DLD1 (cell line): ENCODE results near the gene ARPC5L.
"Not testable (repeated sequence)": the region's sequence is repeated elsewhere in the genome, so short reads cannot be mapped to it uniquely, and the experiment has no call there.

ENCODE experiments used
- in situ Hi-C: cut with HindIII; loops from 2 replicates; pipeline ENCODE4 v1.10.0; 2017; ENCODE audit warnings: low sequenced_read_pairs

Gene ARPC5L

DNA sequence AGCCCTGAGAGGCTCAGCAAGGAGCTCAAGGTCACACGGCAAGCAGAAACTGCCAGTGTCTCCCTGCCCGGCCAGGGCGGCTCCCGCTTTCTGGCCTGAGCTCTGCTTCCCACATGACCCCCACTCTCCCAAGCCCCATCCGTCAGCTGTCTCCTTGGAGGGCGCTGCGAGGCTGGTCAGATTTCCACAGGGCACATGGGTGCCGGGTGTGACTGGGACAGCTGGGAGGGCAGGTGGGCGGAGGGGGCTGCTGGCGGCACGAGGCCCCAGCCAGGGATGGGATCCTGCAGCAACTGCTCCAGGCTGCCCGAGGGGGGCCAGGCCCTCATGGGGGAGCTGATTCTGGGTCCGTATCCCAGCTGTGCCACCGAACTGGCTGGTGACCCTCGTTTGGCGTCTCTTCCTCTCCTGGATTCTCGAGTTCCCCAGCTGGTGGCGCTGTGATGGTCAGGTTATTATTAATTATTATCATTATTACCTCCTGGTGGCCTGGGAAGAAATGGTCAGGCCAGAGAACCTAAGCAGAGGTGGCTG, 21.6 kb upstream of the ARPC5L start:
- in situ Hi-C loops, result no loop called here

DNA sequence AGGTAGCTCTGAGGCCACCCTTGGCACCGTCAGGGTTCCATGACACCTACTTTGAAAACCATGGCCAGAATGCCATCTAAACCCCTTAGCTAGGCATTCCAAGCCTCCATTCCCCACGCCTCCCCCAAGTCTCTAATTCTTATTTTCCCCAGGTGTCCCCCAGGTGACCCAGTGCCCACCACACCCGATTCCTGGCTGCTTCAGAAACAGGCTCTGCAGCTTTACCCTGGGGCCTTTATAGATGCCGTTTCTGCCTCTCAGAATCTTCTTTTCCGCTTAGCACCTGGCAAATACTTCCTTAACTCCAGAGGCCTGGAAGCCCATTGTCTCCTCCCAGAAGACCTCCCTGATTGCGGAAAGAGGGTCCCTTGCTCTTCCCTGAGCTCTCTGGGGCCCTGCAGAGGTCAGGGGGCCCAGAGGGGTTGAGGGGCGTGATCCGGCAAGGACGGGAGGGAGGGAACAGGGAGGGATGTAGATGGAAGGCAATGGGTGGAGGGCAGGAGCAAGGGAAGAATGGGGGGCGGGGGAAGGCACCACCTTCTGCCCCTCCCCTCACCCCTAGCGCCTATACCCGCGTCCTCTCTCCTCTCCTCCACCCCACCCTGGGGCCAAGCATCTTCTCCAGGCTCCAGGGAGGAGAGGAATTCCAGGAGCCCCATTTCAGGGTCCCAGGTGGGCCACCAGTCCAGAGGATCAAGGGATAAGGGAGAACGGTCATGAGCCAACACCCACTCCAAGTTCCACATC, 20.7 kb upstream of the ARPC5L start:
- in situ Hi-C loops, result no loop called here

DNA sequence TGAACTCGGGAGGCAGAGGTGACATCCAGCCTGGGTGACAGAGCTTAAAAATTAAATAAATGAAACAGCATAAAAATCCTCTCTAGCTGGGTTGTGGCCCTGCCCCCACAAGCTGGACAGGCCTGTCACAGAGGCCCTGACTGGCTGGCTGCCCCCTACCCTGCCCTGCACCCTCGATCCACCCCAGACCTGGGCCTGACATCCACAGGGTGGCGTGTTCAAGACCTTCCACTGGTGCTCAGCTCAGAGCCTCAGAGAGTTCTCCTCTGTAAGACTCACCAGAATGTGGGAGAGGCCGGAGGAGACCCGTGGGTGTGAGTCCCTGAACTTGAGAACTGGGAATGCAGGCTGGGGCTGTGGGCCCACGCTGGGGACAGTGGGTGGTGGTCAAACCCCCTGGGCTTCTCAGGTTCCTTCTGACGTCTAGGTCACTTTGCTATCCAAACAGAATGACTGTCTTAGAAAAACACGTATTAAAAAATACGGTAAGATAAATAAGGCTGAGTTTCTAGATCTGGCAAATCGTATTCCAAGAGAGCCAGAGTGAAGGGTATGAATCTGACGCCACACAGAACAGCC, 18.4 kb upstream of the ARPC5L start:
- in situ Hi-C loops, result no loop called here

DNA sequence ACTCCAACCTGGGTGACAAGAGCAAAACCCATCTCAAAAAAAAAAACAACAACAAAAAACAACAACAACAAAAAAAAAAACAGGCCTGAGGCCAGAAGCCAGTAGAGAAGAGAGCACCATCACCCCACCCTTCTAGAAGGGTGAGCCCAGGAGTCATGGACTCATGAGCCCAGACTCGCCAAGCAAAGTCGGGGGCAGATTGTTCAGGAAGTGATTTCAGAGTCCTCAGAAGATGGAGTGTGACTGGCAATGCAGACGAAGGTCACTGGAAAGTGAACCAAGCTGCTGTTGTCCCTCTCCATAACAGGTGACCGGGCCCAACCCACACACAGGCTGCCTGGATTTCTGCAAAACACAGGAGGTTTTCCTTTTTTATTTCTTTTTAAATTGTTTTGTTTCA, 17.6 kb upstream of the ARPC5L start:
- in situ Hi-C loops, result no loop called here

DNA sequence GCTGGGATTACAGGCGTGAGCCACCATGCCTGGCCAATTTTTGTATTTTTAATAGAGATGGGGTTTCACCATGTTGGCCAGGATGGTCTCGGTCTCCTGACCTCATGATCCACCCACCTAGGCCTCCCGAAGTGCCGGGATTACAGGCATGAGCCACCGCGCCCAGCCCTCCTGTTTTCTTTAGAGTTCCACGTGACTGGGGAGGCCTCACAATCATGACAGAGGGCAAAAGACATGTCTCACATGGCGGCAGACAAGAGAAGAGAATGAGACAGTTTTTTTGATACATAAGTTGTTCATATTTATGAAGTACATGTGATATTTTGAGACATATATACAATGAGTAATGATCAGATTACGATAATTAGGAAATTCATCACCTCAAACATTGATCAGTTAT, 15.5 kb upstream of the ARPC5L start:
- in situ Hi-C loops, result not testable (repeated sequence)

DNA sequence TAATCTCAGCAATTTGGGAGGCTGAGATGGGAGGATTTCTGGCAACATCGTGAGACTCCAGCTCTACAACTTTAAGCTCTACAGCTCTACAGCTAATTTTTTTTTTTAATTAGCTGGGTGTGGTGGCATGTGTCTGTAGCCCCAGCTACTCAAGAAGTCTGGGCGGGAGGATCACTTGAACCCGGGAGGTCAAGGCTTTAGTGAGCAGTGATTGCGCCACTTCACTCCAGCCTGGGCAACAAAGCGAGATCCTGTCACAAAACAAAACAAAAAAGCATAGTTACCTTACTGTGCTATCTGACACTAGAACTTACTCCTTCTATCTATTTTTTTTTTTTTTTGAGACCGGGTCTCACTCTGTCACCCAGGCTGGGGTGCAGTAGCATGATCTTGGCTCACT, 15.0 kb upstream of the ARPC5L start:
- in situ Hi-C loops, result no loop called here

DNA sequence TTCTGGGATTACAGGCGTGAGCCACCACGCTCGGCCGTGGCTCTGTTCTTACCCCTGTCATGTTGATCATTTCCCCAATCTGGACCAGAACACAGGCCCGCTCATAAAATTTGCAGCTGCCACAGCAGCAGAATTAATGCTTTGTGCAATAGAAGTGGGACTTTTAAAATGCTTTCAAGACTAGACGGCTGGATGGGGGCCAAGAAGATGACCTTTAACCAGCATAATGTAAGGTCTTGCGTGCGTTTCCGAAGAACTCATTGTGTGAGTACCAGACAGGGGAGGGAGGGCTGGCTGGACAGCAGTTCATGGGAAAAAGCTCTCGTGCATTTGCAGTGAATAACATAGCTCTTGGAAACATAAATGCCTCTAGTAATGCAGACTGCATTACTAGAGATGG, 12.1 kb upstream of the ARPC5L start:
- in situ Hi-C loops, result no loop called here

DNA sequence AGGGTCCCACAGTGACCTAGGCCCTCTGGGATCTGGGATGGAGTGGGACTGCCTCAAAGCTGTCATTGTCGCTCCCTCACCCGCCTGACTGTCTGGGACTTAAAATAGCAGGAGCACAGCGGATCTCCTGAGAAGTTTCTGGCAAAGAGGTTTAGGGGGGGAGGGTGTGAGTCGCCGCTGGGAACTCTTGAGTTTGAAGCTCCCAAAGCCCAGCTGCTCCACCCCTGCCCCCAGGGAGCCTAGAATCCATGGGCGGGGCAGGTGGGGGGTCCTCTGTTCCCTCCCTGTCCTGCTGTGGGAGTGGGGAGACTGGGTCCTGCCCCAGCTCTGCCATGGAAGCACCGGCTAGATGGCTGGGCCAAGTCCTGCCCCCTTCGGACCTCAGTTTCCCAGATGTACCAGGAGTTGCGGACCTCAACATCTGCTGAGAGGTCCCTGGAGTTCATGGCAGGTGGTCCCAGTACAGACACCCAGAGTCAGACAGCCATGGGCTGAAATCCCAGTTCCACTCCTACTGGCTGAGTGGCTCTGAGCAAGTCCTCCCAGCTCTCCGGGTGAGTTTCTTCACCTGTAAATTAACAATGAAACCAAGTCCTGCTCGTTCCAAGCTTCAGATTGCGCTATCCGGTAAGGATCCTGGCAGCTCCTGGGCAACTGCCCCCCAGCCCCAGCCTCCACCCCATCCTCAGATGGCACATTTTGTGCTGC, 9.7 kb upstream of the ARPC5L start:
- in situ Hi-C loops, result no loop called here

DNA sequence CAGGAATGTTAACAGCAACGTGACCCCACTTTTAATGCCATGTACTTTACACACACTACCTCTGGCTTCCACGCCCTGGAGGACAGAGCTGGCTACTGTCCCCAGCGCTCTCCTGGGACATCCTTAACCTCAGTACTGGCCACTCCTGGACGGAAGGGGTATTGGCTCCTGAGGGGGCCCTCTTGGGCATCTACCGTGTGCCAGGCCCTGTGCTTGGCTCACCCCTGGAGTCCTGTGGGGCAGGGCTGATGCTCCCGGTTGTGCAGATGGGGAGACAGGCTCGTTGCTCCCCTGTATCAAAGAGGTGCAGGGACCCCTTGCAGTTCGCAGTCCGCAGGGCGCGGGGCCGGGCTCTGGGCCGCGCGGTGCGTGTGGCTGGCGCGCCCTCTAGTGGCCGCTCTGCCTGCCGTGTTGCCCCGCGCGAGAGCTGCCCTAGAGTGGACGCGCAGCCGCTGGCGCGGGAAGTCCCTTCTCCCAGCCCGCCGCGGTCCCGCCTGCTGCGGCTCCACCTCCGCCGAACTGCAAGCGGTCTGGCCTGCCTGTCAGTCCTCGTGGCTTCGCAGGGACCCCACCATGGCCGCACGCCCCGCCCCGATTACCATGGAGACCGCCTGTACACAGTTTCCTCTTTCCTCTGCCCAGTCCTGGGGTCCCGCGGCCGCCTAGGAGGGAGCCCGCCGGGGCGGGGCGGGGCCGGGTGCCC, 8.9 kb upstream of the ARPC5L start, which contains the start of gene WDR38:
TSS of gene WDR38 (plus strand) at position 632 of the 703 bp plus-strand sequence. CDS start 72 bp downstream, outside the sequence.
- in situ Hi-C loops, result no loop called here

DNA sequence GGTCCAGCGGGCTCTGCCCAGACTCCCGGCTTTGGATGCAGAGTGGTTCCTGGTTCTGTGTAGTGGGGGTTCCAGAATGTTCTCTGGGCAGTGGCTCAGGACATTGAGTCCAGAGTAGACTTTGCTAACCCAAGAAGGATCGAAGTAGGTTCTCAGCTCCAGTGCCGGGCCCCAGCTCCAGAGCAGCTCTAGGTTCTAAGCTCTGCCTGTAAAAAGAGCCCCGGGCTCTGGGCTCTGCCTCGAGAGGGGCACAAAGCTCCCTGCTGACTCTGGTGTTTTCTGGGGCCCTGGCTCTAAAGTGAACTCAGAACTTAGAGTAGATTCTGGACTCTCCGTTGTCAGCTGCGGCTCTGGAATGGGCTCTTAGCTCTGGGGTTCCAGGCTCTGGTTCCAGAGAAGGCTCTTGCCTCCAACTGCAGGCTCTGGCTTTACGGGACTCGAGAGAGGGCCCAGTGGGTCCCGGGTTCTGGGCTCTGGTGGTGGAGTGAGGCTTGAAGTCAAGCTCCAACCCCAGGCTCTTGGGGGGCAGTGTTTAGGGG, 8.3 kb upstream of the ARPC5L start:
- in situ Hi-C loops, result no loop called here

DNA sequence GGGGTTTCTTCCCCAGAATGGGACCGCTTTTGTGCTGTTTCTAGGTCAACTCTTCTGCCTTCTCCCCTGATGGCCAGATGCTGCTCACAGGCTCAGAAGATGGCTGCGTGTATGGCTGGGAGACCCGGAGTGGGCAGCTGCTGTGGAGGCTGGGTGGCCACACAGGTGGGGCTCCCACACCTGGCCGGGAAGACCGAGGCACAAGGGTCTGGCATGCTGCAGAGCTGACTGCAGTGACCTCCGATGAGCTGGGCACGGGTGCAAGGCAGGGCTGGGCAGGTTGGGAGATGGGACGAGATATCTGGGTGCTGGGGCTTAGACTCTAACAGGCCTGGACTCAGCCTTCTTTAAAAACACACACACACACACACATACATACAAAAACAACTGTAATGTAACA, 7.8 kb upstream of the ARPC5L start:
- in situ Hi-C loops, result no loop called here

DNA sequence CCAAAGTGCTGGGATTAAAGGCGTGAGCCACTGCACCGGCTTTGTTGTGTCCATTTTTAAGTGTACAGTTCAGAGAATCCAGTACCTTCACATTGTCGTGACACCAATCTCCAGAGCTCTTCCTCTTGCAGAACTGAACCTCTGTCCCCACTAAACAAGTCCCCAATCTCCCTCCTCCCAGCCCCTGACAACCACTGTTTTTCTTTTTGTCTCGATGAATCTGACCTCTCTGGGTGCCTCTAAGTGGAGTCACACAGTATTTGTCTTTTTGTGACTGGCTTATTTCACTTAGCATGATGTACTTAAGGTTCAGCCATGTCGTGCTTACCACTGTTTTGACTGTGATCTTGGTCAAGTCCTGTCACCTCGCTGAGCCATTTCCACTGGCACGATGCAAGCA, 7.1 kb upstream of the ARPC5L start:
- in situ Hi-C loops, result no loop called here

DNA sequence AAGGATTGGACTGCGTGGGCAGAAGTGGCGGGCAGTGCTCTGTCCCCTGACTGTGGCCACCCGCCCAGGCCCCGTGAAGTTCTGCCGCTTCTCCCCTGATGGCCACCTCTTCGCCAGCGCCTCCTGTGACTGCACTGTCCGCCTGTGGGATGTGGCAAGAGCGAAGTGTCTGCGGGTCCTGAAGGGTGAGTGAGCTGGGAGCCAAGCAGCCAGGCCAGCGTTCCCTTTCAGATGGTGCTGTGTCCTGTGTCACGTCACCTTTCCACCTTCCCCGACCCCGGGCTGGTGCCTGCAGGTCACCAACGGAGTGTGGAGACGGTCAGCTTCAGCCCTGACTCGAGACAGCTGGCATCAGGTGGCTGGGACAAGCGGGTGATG, 6.4 kb upstream of the ARPC5L start:
- in situ Hi-C loops, result no loop called here

DNA sequence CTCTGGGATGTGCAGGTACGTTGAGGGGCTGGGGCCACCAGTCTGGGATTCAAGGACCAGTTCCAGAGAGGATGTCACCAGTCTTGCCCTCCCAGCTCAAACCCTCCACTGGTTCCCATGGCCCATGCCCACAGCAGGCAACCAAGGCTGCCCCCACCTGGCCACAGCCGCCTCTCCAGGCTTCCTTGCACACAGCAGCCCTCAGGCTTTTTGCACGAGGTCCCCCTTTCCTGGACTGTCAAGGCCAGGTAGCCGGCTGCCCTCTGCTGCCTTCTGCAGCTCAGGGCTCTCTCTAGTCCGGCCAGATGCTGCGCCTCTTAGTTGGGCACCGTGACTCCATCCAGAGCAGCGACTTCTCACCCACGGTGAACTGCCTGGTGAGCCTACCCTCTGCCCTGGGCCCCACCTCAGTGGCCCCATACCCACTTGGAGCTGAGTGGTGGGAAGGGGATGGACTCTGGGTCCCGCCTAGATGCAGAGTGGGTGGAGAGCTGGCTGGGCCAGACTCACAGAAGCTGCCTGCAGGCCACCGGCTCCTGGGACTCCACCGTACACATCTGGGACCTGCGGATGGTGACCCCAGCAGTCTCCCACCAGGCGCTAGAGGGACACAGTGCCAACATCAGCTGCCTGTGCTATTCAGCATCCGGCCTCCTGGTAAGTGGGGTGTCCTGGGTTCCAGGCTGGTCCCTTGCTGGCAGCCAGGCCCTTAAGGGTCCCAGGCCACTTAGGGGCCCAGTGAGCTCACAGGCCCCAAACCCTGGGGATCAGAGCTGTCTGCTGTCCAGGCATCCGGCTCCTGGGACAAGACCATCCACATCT, 5.8 kb upstream of the ARPC5L start:
- in situ Hi-C loops, result no loop called here

DNA sequence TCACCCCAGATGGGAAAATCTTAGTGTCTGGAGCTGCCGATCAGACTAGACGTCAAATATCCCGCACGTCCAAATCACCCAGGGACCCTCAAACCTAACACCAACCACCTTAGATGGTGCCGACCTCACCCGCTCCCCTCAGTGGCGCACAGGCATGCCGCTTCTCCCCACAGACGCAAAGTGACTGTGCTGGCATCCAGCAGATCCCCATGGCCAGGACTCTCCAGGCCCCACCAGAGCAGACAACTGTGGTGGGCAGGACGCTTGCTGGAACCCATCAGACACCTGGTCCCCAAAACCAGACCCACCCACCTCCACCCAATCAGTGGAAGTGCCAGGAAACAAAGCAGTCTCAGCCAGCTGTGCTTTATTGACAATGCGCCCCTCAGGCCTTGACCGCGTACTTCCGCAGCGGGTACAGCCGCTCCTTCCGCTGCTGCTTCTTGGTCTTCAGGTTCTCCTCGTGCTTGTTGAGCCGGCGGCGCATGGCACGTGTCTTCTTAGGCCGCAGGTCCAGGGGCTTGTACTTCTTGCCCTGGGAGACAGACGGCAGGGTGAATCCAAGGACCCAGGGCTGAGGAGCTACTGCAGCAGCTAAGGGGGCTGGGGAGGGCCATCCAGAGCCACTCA, 4.3 kb upstream of the ARPC5L start:
- in situ Hi-C loops, result no loop called here

DNA sequence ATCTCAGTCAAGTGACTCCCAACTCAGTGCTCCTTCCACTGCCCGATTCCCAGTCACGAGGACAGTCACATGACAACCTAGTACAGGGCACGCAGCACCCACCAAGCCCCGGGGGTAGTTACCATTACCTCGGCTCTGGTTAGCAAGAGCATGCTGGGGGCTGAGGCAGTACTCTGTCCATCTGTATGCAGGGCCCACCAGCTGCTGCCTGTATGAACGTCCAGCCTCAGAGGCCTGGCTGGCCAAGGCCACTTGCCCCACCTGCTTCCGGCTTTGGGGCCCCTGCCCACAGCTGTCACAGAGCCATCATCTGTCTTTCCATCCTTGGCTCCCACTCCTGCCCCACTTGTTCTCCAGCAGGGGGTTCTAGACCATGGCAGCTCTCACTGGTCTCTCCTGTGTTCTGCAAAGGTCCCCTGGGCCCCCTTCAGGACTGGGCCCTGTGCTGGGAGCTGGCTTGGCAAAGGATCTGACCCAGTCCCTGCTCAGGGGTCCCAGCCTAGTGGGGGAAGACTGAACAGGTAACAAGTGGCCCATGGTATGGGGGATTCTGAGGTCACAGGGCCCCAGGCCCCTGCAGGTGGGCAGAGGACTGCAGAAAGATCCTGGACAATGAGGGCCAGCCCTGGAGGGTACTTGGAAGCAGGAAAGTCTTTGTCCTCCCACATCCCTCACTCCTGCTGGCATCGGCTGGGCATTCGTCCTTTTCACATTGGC, 3.4 kb upstream of the ARPC5L start:
- in situ Hi-C loops, result no loop called here

DNA sequence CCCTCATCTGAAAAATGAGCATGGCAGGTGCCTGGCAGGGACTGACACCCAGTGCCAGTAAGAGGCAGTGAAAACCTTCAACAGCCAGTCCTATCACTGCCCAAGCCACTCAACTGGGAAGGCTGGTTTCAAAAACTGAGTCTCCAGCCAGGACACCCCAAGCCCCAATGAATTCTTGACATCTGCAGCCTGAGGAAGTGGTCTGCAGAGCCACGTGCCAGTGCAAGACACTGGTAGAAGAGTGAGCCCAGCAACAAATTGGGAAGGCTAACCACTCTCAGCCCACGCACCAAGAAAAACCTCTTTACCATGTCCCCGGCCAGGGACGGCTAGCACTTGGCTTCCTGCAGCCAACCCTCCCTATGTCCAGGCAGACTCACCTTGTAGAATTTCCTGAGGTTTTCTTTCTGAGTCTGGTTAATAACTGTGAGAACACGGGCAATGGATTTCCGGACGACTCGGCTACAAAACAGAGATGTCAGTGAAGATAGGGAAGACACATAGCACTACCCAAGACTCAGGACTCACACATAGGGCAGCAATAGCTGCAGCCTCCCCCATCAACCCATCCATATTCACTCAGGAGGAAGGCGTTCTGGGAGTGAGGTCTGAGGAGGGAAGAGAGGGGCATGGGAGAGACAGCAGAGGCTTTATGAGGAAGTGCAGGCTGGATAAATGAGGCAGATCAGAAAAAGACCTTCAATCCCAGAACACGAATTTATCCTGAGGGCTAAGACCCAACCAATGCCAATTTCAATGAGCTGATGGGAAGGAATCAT, 1.9 kb upstream of the ARPC5L start:
- in situ Hi-C loops, result no loop called here

DNA sequence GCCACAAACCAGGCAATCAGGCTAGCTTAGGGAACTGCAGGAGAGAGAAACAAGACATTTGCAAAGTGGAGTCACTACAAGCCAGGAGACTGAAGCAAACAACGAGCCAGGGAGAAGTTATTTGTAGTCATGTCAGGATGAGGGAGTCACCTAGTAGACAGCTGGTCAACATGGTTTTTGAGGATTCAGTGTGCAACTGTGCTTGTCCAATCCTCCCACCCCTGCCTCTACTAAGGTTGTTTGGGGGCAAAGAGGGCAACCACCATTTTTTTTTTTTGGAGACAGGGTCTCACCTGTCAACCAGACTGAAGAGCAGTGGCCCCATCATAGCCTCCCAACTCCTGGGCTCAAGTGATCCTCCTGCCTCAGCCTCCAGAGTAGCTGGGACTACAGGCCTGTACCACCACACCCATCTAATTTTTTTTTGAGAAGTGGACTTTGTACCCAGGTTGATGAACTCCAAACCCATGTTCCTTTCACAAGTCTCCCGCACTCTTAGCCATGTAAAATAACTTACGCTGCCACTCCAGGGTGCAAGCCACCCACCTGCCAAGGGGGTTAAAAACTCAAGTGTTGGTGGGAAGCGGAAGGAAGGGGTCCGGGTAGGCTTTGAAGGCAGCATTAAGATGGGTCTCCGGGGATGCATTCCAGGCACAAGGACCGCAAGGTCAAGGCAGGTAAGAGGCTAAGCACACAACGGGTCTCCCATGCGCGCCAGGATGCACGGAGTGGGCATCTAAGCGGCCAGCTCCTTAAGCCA, 1.2 kb upstream of the ARPC5L start:
- in situ Hi-C loops, result no loop called here
